ENCODE data around the gene PADI2. TPM values are rescaled to one million over a fixed set of nuclear protein-coding genes. Genes with fewer than 3 reads are reported as not detected.

Gene PADI2
- total RNA-seq, 1 experiment from 2014 or later, result 3.0 TPM

DNA sequence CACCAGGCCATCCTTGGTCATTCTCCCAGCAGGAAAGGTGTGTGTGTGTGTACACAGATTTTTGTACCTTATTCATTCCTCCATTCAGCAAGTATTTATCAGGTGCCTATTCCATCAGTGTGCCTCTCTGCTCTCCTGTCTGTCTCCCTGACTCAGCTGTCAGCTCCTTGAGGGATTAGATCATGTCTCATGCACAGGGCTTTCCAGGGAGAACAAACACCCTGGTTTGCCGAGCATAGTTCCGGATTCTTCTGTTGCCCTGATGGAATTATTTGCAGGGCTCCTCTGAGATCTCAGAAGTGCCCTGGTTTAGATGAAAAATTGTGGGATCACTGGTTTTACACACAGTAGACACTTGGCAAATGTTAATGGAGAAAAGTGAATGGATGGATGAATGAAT lies 57.4 kb downstream of the PADI2 start:
- no peak overlapping the region for H2BK12ac ChIP-seq (ENCODE audit: insufficient read length, low read depth, low read length)
- H3K4me2 ChIP-seq (ENCODE audit: insufficient read depth, insufficient read length, low read length), result no peak overlapping the region
- H3K56ac ChIP-seq (ENCODE audit: insufficient read length, low read depth, low read length), result no peak overlapping the region
- no peaks in the 10 kb centered on the region for H3K79me2 ChIP-seq (ENCODE audit: insufficient read depth, low read length)
- H3K23me2 ChIP-seq (ENCODE audit: insufficient read length, low read depth, low read length, poor library complexity, severe bottlenecking), result no peaks in the 10 kb centered on the region
- no peak overlapping the region for H2BK120ac ChIP-seq (ENCODE audit: low read depth, low read length, poor library complexity, severe bottlenecking)
- H3K27me3 ChIP-seq (ENCODE audit: insufficient read depth, low read length), result no peaks in the 10 kb centered on the region
- no peaks in the 10 kb centered on the region for H3K79me1 ChIP-seq (ENCODE audit: insufficient read depth, low read depth, low read length, poor library complexity, severe bottlenecking)
- DNase-seq, result no peak
- H4K5ac ChIP-seq (ENCODE audit: insufficient read length, low read depth, low read length), result no peak overlapping the region
- peaks cover 2 to 3% of the 10 kb centered on the region in 2 experiments; a peak in 1 of 5 replicates for H3K9me3 Mint-ChIP-seq
- no peak overlapping the region for H2BK20ac ChIP-seq (ENCODE audit: low read depth, low read length, poor library complexity, severe bottlenecking)
- H2BK5ac ChIP-seq (ENCODE audit: insufficient read length, low read length), result no peak overlapping the region
- no peaks in the 10 kb centered on the region; the same call in 1 of the 2 replicates for H3K4me1 ChIP-seq (ENCODE audit: insufficient read depth, low read length)
- H3K18ac ChIP-seq (ENCODE audit: insufficient read length, low read depth, low read length), result no peak overlapping the region
- H4K91ac ChIP-seq (ENCODE audit: insufficient read length, low read depth, low read length), result no peak overlapping the region
- H2BK15ac ChIP-seq (ENCODE audit: low read depth, low read length), result no peak overlapping the region
- peaks cover 15% of the 10 kb centered on the region for H3K27me3 Mint-ChIP-seq (ENCODE audit: low read depth)
- WGBS (ENCODE audit: extremely low coverage, insufficient read length, low lambda C conversion rate), result no CpG with 5 or more reads among the region's 2 CpGs
- no peak overlapping the region for H3K4me3 Mint-ChIP-seq
- peaks cover 17 to 36% of the 10 kb centered on the region in 2 experiments for H3K4me1 Mint-ChIP-seq
- H3K14ac ChIP-seq (ENCODE audit: insufficient read depth, low read length), result no peak overlapping the region
- H3K27ac Mint-ChIP-seq, result no peak overlapping the region; a peak in 1 of 7 replicates
- H3T11ph ChIP-seq (ENCODE audit: low read length), result no peak overlapping the region
- no peak overlapping the region for H3K4ac ChIP-seq (ENCODE audit: low read depth, low read length)
- no peaks in the 10 kb centered on the region for H3K9me3 ChIP-seq (ENCODE audit: control insufficient read depth, low read depth, low read length)
- H3K23ac ChIP-seq (ENCODE audit: insufficient read length, low read depth, low read length), result no peak overlapping the region
- H3K36me3 Mint-ChIP-seq (ENCODE audit: insufficient read depth in 1 of 3, low read depth in 3 of 3), result no peaks in the 10 kb centered on the region
- H3K27ac ChIP-seq (ENCODE audit: insufficient read length, low read depth, low read length), result no peak overlapping the region
- H4K8ac ChIP-seq (replicated peaks; ENCODE audit: insufficient read length, low read depth, low read length), result no peak overlapping the region
- TF ChIP-seq, protein P1, sequence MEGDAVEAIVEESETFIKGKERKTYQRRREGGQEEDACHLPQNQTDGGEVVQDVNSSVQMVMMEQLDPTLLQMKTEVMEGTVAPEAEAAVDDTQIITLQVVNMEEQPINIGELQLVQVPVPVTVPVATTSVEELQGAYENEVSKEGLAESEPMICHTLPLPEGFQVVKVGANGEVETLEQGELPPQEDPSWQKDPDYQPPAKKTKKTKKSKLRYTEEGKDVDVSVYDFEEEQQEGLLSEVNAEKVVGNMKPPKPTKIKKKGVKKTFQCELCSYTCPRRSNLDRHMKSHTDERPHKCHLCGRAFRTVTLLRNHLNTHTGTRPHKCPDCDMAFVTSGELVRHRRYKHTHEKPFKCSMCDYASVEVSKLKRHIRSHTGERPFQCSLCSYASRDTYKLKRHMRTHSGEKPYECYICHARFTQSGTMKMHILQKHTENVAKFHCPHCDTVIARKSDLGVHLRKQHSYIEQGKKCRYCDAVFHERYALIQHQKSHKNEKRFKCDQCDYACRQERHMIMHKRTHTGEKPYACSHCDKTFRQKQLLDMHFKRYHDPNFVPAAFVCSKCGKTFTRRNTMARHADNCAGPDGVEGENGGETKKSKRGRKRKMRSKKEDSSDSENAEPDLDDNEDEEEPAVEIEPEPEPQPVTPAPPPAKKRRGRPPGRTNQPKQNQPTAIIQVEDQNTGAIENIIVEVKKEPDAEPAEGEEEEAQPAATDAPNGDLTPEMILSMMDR (conservative IDR thresholded peaks at IDR 0.05), result no peak
- H3K9ac ChIP-seq (ENCODE audit: extremely low read depth, insufficient read length, low read length), result no peak overlapping the region
- no peak overlapping the region for H2AFZ ChIP-seq (ENCODE audit: low read length)
- H2AK5ac ChIP-seq (ENCODE audit: insufficient read length, low read length), result no peak overlapping the region
- H4K20me1 ChIP-seq (ENCODE audit: control insufficient read depth, insufficient read depth, insufficient read length), result no peaks in the 10 kb centered on the region
